Measurements from ENCODE around the gene FAM216B. TPM values are rescaled to one million over a fixed set of nuclear protein-coding genes. Genes with fewer than 3 reads are reported as not detected.

Gene FAM216B
- total RNA-seq, result not detected
- not detected for total RNA-seq (2013)

- ATAC-seq (no peak), DNase-seq (no peak)
- Histone ChIP-seq H3K27me3 (ENCODE audit: control insufficient read depth, insufficient read depth, low read length) (no peaks in the 10 kb centered on the region), H3K36me3 (ENCODE audit: control insufficient read depth, insufficient read depth, low read length) (no peaks in the 10 kb centered on the region), H3K27ac (ENCODE audit: low read length) (no peak within 1 kb of the TSS), H3K4me1 (ENCODE audit: control insufficient read depth, insufficient read depth, low read length) (no peaks in the 10 kb centered on the region), H3K4me3 (ENCODE audit: low read length) (no peak within 1 kb of the TSS), H3K9me3 (ENCODE audit: control insufficient read depth, insufficient read depth, low read length) (no peaks in the 10 kb centered on the region)
- intact Hi-C loops (cut with micrococcal nuclease), result no loop called here
- WGBS (ENCODE audit: insufficient coverage), result 100% methylated on average over 1 of the region's 3 CpGs
- H3K36me3 Mint-ChIP-seq, result no peaks in the 10 kb centered on the region
- no peak within 1 kb of the TSS for H3K27ac Mint-ChIP-seq
- H3K9me3 Mint-ChIP-seq, result no peaks in the 10 kb centered on the region
- H3K4me1 Mint-ChIP-seq, result no peaks in the 10 kb centered on the region
- H3K27me3 Mint-ChIP-seq (ENCODE audit: low read depth in 2 of 2), result peaks cover 9 to 44% of the 10 kb centered on the region in 2 donors
- no peak within 1 kb of the TSS for H3K4me3 Mint-ChIP-seq
- no peak for TF ChIP-seq CTCF (IDR thresholded peaks at IDR 0.05)
Observed at GRCh38 chr13:42781352-42781751, at the start of gene FAM216B. TSS of gene FAM216B (plus strand) at chr13:42781584. CDS start at chr13:42784068, 2,484 bp downstream.

- Histone ChIP-seq H3K27me3 (ENCODE audit: control insufficient read depth, insufficient read depth, low read length) (no peaks in the 10 kb centered on the region), H3K9me3 (ENCODE audit: control insufficient read depth, insufficient read depth, low read length) (no peaks in the 10 kb centered on the region), H3K4me3 (ENCODE audit: low read length) (no peak overlapping the region), H3K4me1 (ENCODE audit: control insufficient read depth, insufficient read depth, low read length) (no peaks in the 10 kb centered on the region), H3K27ac (ENCODE audit: low read length) (no peak overlapping the region), H3K36me3 (ENCODE audit: control insufficient read depth, insufficient read depth, low read length) (no peaks in the 10 kb centered on the region)
- Mint-ChIP-seq H3K36me3 (no peaks in the 10 kb centered on the region), H3K27me3 (ENCODE audit: low read depth in 2 of 2) (peaks cover 0 to 7% of the 10 kb centered on the region in 2 donors), H3K4me3 (no peak overlapping the region), H3K9me3 (no peaks in the 10 kb centered on the region), H3K27ac (no peak overlapping the region), H3K4me1 (no peaks in the 10 kb centered on the region)
- no peak for ATAC-seq
- no peak for TF ChIP-seq CTCF (IDR thresholded peaks at IDR 0.05)
- intact Hi-C loops (cut with micrococcal nuclease), result no loop called here
- DNase-seq, result no peak
Observed at GRCh38 chr13:42732073-42732472, 49.3 kb upstream of the FAM216B start.

GRCh38 chr13:42733046-42733445 lies 48.3 kb upstream of the FAM216B start:
- H3K27me3 ChIP-seq (ENCODE audit: control insufficient read depth, insufficient read depth, low read length), result no peaks in the 10 kb centered on the region
- TF ChIP-seq CTCF (IDR thresholded peaks at IDR 0.05), result no peak
- Mint-ChIP-seq H3K27me3 (ENCODE audit: low read depth in 2 of 2) (peaks cover 3 to 7% of the 10 kb centered on the region in 2 donors), H3K4me3 (no peak overlapping the region), H3K4me1 (no peaks in the 10 kb centered on the region), H3K9me3 (no peaks in the 10 kb centered on the region), H3K27ac (no peak overlapping the region), H3K36me3 (no peaks in the 10 kb centered on the region)
- intact Hi-C loops (cut with micrococcal nuclease), result no loop called here
- no peaks in the 10 kb centered on the region for H3K9me3 ChIP-seq (ENCODE audit: control insufficient read depth, insufficient read depth, low read length)
- no peak for ATAC-seq
- DNase-seq, result no peak
- WGBS (ENCODE audit: insufficient coverage), result no CpG with 5 or more reads among the region's 2 CpGs
- no peaks in the 10 kb centered on the region for H3K4me1 ChIP-seq (ENCODE audit: control insufficient read depth, insufficient read depth, low read length)
- H3K27ac ChIP-seq (ENCODE audit: low read length), result no peak overlapping the region
- H3K4me3 ChIP-seq (ENCODE audit: low read length), result no peak overlapping the region
- H3K36me3 ChIP-seq (ENCODE audit: control insufficient read depth, insufficient read depth, low read length), result no peaks in the 10 kb centered on the region

GRCh38 chr13:42735010-42735409 lies 46.4 kb upstream of the FAM216B start:
- ATAC-seq (no peak), DNase-seq (no peak)
- H3K36me3 Mint-ChIP-seq, result no peaks in the 10 kb centered on the region
- H3K27me3 Mint-ChIP-seq (ENCODE audit: low read depth in 2 of 2), result peaks cover 3 to 14% of the 10 kb centered on the region in 2 donors
- H3K4me3 ChIP-seq (ENCODE audit: low read length), result no peak overlapping the region
- H3K27ac ChIP-seq (ENCODE audit: low read length), result no peak overlapping the region
- intact Hi-C loops (cut with micrococcal nuclease), result no loop called here
- no peaks in the 10 kb centered on the region for H3K4me1 Mint-ChIP-seq
- no peaks in the 10 kb centered on the region for H3K9me3 Mint-ChIP-seq
- H3K27ac Mint-ChIP-seq, result no peak overlapping the region
- H3K4me3 Mint-ChIP-seq, result no peak overlapping the region
- H3K4me1 ChIP-seq (ENCODE audit: control insufficient read depth, insufficient read depth, low read length), result no peaks in the 10 kb centered on the region
- no peaks in the 10 kb centered on the region for H3K9me3 ChIP-seq (ENCODE audit: control insufficient read depth, insufficient read depth, low read length)
- no peak for TF ChIP-seq CTCF (IDR thresholded peaks at IDR 0.05)
- WGBS (ENCODE audit: insufficient coverage), result 88% methylated on average over 3 of the region's 3 CpGs
- no peaks in the 10 kb centered on the region for H3K27me3 ChIP-seq (ENCODE audit: control insufficient read depth, insufficient read depth, low read length)
- no peaks in the 10 kb centered on the region for H3K36me3 ChIP-seq (ENCODE audit: control insufficient read depth, insufficient read depth, low read length)

Data from natural killer cell (primary cell).